HG03045 (cell line): ENCODE data around the gene BST2.

Experiments used
- ATAC-seq: cut with Tn5 transposase; IDR thresholded peaks from one replicate; pipeline ENCODE4 v1.9.1; 2021; ENCODE audit warnings: mild to moderate bottlenecking, moderate library complexity; ENCODE audit not compliant: unreplicated experiment

Gene BST2

GRCh38 chr19:17419621-17420474, 14.4 kb upstream of the BST2 start, which contains the start of gene MVB12A:
Gene MVB12A, plus strand, starts transcription at chr19:17420047. Its CDS starts 89 bp downstream, at chr19:17420136.
- ATAC-seq = peak; percentile 87

- ATAC-seq = no peak
Measured at GRCh38 chr19:17419154-17419620, 13.8 kb upstream of the BST2 start.

DNA sequence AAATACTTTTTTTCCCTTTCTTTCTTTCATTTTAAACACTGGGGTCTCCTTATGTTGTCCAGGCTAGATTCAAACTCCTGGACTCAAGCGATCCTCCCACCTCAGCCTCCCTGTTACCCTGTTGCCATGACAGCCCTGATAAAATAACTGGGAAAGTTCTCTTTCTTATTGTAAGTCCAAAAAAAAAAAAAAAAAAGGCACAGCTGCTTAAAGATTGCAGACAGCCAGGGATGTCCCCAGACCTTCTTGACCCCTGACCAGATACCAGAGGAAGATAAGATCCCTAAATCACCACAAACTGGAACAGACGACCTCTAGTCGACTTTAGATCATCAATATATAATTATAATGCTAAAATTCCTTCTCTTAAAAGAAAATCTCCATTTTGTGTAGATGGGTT, 13.3 kb upstream of the BST2 start:
- no peak for ATAC-seq

DNA sequence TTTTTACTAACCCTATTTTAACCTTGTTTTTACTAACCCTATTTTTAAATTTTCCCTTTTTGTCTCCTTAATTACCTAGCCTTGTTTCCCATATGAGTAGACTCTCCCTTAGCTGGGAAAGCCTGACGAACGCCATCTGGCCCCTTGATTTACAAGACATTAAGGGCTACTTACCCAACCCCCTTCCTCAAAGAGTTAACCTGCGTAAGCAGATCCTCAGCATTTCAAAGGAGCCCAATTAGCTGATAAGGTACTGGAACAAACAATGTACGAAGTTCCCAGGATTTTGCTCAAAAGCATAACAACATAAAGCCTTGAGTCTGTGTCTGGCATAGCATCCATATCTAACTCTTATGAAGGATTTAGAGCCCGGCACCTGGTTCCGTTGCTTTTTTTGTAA, 9.7 kb upstream of the BST2 start:
- no peak for ATAC-seq

- ATAC-seq = no peak
Measured at GRCh38 chr19:17414097-17414496, 8.7 kb upstream of the BST2 start.

DNA sequence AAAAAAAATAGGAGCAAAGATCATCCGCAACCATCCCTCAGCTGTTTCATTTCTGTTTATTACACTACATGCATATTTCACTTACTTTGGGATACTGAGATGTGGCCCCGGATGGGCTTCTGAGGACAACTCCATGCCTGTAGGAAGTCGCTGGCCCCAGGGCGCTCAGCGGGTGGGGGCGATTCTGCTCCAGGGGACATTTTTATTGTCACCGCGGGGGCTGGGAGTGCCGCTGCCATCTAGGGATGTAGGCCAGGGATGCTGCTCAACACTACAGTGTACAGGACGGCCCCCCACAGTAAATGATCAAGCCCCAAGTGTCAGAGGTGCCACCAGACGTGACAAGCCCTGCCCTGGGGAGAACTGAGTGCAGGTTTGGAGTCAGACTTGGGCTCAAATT, 6.4 kb upstream of the BST2 start:
- no peak for ATAC-seq

DNA sequence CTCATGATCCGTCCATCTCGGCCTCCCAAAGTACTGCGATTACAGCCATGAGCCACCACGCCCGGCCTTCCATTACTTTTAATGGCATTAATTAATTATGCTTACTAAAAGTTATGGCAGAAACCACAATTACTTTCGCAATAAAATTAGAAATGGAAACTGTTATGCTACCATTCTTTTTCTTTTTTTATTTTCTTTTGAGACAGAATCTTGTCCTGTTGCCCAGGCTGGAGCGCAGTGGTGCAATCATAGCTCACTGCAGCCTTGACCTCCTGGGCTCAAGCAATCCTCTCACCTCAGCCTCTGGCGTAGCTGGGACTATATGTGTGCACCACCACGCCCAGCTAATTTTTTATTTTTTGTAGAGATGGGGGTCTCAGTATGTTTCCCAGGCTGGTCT, 4.6 kb upstream of the BST2 start:
- no peak for ATAC-seq

GRCh38 chr19:17406887-17407196, 1.4 kb upstream of the BST2 start:
- peak; percentile 9 for ATAC-seq

- ATAC-seq = peak; percentile 22
Measured at GRCh38 chr19:17406046-17406886, 836 bp upstream of the BST2 start.

- ATAC-seq = peak; percentile 12
Measured at GRCh38 chr19:17404621-17405249, 695 bp downstream of the BST2 start.

DNA sequence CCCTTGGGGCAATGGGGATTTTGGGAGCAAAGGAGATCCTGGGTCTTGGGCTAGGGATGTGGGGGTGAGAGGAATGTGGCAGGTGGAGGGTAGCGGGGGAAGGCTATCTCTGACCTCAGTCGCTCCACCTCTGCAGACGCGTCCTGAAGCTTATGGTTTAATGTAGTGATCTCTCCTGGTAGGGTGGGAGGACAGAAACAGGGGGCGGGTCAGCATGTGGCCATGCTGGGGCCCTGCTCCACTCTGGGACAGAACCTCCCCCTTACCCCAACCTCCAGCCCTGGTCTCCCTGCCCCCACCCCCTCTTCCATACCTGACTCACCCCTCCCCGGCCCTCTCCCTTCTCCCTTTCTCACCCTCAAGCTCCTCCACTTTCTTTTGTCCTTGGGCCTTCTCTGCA, 1.4 kb downstream of the BST2 start:
- no peak for ATAC-seq

GRCh38 chr19:17402982-17403855, 2.2 kb downstream of the BST2 start:
- no peak for ATAC-seq

DNA sequence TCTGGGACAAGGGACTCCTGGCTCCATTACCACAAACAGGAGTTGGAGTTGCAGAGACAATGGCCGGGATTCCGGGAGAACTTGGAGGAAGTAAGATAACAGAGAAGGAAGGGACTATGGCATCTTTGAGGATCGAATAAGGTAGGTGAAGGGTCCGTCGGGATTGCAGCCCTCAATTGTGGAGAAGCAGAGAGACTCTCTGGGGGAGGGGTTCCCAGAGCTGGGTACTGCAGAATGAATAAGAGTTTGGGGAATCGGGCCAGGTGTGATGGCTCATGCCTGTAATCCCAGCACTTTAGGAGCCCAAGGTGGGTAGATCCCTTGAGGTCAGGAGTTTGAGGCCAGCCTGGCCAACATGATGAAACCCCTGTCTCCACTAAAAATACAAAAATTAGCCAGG, 3.8 kb downstream of the BST2 start:
- no peak for ATAC-seq

- ATAC-seq = no peak
Measured at GRCh38 chr19:17398902-17399527, 6.4 kb downstream of the BST2 start.

DNA sequence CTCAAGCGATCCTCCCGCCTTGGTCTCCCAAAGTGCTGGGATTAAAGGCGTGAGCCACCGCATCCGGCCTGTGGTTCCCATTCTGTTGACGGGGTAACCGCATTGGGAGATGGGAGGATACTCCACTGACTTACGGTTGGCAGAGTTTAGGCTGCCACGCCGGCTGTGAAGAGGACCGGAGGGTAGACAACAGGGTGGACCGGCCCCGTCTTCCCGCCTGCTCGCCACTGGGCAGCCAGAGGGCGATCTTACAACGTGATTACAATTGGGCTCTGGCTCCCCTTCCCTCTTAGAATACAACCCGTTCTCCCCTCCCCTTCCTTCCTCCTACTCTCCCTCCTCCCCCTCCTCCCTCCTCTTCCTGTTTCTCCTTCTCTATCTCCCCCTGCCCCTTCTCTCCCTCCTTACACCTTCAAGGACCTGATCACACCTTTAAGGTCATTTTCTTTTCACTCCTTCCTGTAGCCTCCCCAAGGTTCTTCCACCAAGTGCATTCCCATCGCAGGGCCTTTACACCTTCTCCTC, 10.5 kb downstream of the BST2 start:
- ATAC-seq = no peak

DNA sequence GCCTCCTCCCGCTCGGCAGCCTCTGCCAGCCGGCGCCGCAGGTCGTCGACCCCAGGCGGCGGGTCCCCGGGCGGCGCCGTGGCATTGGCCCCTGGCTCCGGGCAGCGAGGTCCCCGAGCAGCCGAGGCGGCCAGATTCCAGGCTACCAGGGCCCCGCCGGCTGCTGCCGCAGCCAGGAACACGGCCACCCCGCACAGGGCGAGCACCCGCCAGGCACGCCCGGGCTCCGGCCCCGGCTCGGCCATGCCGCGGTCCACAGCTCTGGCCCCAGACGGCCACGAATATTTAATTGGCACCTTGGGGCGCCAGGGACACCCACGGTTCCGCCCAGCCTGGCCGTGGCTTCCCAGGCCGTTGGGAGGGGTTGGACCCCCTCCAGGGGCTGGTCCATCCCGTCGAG, 11.5 kb downstream of the BST2 start, which contains the start of gene CCDC194:
CCDC194 (minus strand) TSS at position 283 of the 400 bp plus-strand sequence; CDS start at position 245, 38 bp downstream.
- no peak for ATAC-seq

- no peak for ATAC-seq
Measured at GRCh38 chr19:17393002-17393401, 12.4 kb downstream of the BST2 start.

- ATAC-seq = no peak
Measured at GRCh38 chr19:17391371-17392151, 13.9 kb downstream of the BST2 start.
